SU-DHL-6 (cell line): Measurements from ENCODE around the gene TRPM3.

ENCODE experiments used
- H2AFZ ChIP-seq: fragments of 200-600 bp; sonication (generic); 2 replicates; pipeline ENCODE4 v1.6.1; 2014; ENCODE audit warnings: low read depth, mild to moderate bottlenecking, moderate library complexity, mixed read lengths, antibody characterized with exemption, low read length; ENCODE audit not compliant: severe bottlenecking
- H3F3A ChIP-seq: fragments of 200-600 bp; shearing (Covaris generic); 2 replicates; pipeline ENCODE4 v1.6.0; 2016; ENCODE audit warnings: antibody characterized with exemption, mild to moderate bottlenecking; ENCODE audit not compliant: insufficient read depth
- H3K27ac ChIP-seq: fragments of 200-600 bp; sonication (generic); 2 replicates; pipeline ENCODE4 v1.5.1; 2016; ENCODE audit warnings: low read depth, mild to moderate bottlenecking, low read length, moderate library complexity, mixed read lengths
- H3K27me3 ChIP-seq: fragments of 200-600 bp; sonication (generic), shearing (Covaris generic); 2 replicates; pipeline ENCODE4 v1.6.0; 2014; ENCODE audit warnings: mild to moderate bottlenecking, low read length
- H3K36me3 ChIP-seq: fragments of 200-600 bp; sonication (generic); 2 replicates; pipeline ENCODE4 v1.6.1; 2014; ENCODE audit warnings: mild to moderate bottlenecking, low read length, mixed read lengths
- H3K4me2 ChIP-seq: fragments of 300-600, 200-600 bp; shearing (Covaris generic), sonication (generic); 2 replicates; pipeline ENCODE4 v1.6.0; 2014; ENCODE audit warnings: low read length, low read depth, mild to moderate bottlenecking; ENCODE audit not compliant: poor library complexity, severe bottlenecking
- H3K4me3 ChIP-seq: fragments of 200-600 bp; sonication (generic); 2 replicates; pipeline ENCODE4 v1.5.1; 2014; ENCODE audit warnings: antibody characterized with exemption, low read length, mild to moderate bottlenecking, mixed read lengths; ENCODE audit not compliant: insufficient read depth, poor library complexity, severe bottlenecking
- H3K79me2 ChIP-seq: fragments of 200-600 bp; sonication (generic); 2 replicates; pipeline ENCODE4 v1.6.1; 2014; ENCODE audit warnings: mild to moderate bottlenecking, low read length, moderate library complexity; ENCODE audit not compliant: insufficient read depth
- H3K9ac ChIP-seq: fragments of 200-600 bp; sonication (generic); 2 replicates; pipeline ENCODE4 v1.7.0; 2014; ENCODE audit warnings: mild to moderate bottlenecking, low read length
- H3K9me2 ChIP-seq: fragments of 200-600 bp; sonication (generic); replicated peaks from 2 replicates; pipeline ENCODE4 v1.6.1; 2014; ENCODE audit warnings: low read length; ENCODE audit not compliant: insufficient read depth
- H3K9me3 ChIP-seq: fragments of 200-600 bp; sonication (generic); 2 replicates; pipeline ENCODE4 v1.6.1; 2014; ENCODE audit warnings: low read length, mixed read lengths; ENCODE audit not compliant: insufficient read depth
- H4K20me1 ChIP-seq: fragments of 200-600 bp; sonication (generic); 2 replicates; pipeline ENCODE4 v1.6.1; 2014; ENCODE audit warnings: low read depth, mild to moderate bottlenecking, antibody characterized with exemption, low read length, moderate library complexity, mixed read lengths
- EZH2phosphoT487 ChIP-seq: fragments of 200-600 bp; sonication (generic), shearing (Covaris generic); conservative IDR thresholded peaks from 2 replicates; pipeline ENCODE4 v1.6.1; 2018; ENCODE audit warnings: mild to moderate bottlenecking, antibody characterized with exemption, low read length, moderate library complexity, mixed read lengths
- TF ChIP-seq, protein P1 (sequence below): fragments of 200-600 bp; sonication (generic); IDR thresholded peaks from one replicate; pipeline ENCODE4 v1.5.1; 2017; ENCODE audit warnings: antibody characterized with exemption, mild to moderate bottlenecking, low read length, moderate library complexity; ENCODE audit not compliant: insufficient read depth, poor library complexity, severe bottlenecking

The TRPM3 gene

DNA sequence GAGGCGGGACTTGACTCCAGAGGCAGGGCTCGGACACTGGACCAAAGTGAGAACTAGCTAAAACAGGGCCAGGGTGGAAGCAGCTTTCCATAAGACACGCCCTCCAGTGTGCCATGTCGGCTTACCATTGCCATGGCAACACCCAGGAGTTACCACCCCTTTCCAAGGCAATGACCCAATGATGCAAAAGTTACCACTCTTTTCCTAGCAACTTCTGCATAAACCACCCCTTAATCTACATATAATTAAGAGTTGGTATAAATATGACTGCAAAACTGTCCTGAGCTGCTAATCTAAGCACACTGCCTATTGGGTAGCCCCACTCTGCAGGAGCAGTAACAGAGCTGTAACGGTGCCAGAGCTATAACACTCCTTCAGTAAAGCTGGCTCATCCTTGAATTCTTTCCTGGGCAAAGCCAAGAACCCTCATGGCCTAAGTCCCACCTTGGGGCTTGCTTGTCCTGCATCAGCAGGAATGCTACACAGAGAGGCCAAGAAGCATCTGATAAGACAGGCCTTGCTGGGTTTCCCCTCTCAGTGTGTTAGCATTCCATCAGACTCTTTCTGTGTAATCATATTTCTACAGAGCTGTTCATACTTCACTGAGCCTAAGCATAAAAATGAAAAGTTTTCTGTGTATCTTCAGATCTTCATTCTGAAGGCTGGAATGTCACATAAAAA, 444.2 kb downstream of the TRPM3 start:
- no peaks in the 10 kb centered on the region for H3F3A ChIP-seq
- H3K36me3 ChIP-seq = no peaks in the 10 kb centered on the region
- H3K27ac ChIP-seq = no peak overlapping the region

DNA sequence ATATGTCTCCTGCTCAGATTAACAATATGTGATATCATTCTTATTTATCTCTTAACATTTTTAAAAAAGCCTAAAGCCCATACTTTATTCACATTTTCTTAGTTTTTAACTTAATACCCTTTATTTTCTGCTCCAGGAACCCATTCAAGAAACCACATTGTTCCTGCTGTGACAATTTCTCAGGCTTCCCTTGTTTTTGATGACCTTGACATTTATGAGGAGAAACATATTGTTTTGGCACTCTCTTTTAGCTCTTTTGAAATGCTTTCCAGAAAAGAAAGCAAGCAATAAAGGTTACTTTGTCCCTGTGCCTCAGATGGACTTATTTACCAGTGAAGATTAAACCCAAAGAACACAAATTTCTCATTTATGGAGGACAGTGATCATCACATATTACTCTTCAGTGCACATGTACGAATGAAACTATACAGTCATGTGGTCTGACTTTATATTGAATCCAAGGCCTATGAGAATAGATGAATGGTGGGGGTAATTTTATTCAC, 445.5 kb downstream of the TRPM3 start:
- H2AFZ ChIP-seq = no peak overlapping the region
- no peak overlapping the region for H3K9ac ChIP-seq
- no peaks in the 10 kb centered on the region for H3K79me2 ChIP-seq
- no peaks in the 10 kb centered on the region for H3K36me3 ChIP-seq
- no peak overlapping the region for H3K4me3 ChIP-seq
- no peaks in the 10 kb centered on the region for H3K27me3 ChIP-seq
- H3K4me2 ChIP-seq = no peak overlapping the region
- no peaks in the 10 kb centered on the region for H3K9me3 ChIP-seq
- no peaks in the 10 kb centered on the region for H3F3A ChIP-seq
- H3K9me2 ChIP-seq = no peaks in the 10 kb centered on the region
- no peak for TF ChIP-seq EZH2phosphoT487
- TF ChIP-seq, protein P1, sequence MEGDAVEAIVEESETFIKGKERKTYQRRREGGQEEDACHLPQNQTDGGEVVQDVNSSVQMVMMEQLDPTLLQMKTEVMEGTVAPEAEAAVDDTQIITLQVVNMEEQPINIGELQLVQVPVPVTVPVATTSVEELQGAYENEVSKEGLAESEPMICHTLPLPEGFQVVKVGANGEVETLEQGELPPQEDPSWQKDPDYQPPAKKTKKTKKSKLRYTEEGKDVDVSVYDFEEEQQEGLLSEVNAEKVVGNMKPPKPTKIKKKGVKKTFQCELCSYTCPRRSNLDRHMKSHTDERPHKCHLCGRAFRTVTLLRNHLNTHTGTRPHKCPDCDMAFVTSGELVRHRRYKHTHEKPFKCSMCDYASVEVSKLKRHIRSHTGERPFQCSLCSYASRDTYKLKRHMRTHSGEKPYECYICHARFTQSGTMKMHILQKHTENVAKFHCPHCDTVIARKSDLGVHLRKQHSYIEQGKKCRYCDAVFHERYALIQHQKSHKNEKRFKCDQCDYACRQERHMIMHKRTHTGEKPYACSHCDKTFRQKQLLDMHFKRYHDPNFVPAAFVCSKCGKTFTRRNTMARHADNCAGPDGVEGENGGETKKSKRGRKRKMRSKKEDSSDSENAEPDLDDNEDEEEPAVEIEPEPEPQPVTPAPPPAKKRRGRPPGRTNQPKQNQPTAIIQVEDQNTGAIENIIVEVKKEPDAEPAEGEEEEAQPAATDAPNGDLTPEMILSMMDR = no peak
- no peak overlapping the region for H3K27ac ChIP-seq
- H4K20me1 ChIP-seq = no peaks in the 10 kb centered on the region

More for the DNA sequence above, 444.2 kb downstream of the TRPM3 start:
- H3K4me2 ChIP-seq = no peak overlapping the region
- H3K9ac ChIP-seq = no peak overlapping the region
- no peaks in the 10 kb centered on the region for H3K27me3 ChIP-seq
- H3K79me2 ChIP-seq = no peaks in the 10 kb centered on the region
- no peaks in the 10 kb centered on the region for H3K9me3 ChIP-seq
- no peak overlapping the region for H2AFZ ChIP-seq
- TF ChIP-seq, protein P1 = no peak
- TF ChIP-seq EZH2phosphoT487 = no peak
- H3K4me3 ChIP-seq = no peak overlapping the region
- no peaks in the 10 kb centered on the region for H4K20me1 ChIP-seq
- no peaks in the 10 kb centered on the region for H3K9me2 ChIP-seq

DNA sequence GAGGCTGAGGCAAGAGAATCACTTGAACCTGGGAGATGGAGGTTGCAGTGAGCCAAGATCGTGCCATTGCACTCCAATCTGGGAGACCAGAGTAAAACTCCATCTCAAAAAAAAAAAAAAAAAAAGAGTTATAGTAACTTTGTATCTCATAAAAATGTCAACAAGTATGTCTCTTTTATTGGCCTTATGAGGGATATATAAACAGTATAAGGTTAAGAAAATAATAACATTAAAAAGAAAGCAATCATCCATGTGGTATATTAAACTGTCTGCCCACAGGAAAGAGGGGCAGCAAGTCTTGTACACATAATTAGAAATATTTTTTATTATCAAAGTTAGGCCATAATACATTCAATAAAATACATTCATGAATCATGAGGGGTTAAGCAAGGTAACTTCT, 447.6 kb downstream of the TRPM3 start:
- no peak for TF ChIP-seq EZH2phosphoT487
- TF ChIP-seq, protein P1 = no peak
- H2AFZ ChIP-seq = no peak overlapping the region
- H3K4me3 ChIP-seq = no peak overlapping the region
- H3K4me2 ChIP-seq = no peak overlapping the region
- no peak overlapping the region for H3K27ac ChIP-seq
- no peaks in the 10 kb centered on the region for H3K27me3 ChIP-seq
- H3K9me2 ChIP-seq = no peaks in the 10 kb centered on the region
- no peaks in the 10 kb centered on the region for H4K20me1 ChIP-seq
- no peaks in the 10 kb centered on the region for H3K79me2 ChIP-seq
- no peaks in the 10 kb centered on the region for H3K36me3 ChIP-seq
- H3K9me3 ChIP-seq = no peaks in the 10 kb centered on the region
- H3K9ac ChIP-seq = no peak overlapping the region
- no peaks in the 10 kb centered on the region for H3F3A ChIP-seq
